GM12873 (cell line): ENCODE data around the gene UBL4B.

ENCODE experiments used
- TF ChIP-seq, protein P1 (sequence below): IDR thresholded peaks from 2 replicates; pipeline ENCODE4 v1.5.1; 2012; ENCODE audit warnings: low read depth, mild to moderate bottlenecking, moderate library complexity, low read length, control low read depth; ENCODE audit not compliant: insufficient read depth; ENCODE audit errors: missing control alignments

UBL4B gene

DNA sequence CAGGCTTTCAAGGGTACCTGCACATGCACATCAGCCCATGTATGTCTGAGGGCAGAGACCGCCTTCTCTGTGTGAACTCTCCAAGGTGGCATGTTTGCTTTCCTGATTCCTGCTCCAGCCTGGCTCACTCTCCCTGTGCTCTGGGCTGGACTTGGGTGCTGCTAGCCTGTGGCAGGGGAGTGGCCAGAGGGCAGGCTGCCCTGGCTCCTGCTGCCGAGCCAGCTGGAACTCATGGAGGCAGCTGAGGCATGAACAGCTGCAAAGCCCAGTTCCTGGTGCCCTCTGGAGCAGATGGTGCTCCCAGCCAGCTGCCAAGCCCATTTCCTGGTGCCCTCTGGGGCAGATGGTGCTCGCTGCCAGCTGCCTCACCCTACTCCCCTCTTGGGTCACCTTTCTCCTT, 7.6 kb downstream of the UBL4B start:
- TF ChIP-seq, protein P1, sequence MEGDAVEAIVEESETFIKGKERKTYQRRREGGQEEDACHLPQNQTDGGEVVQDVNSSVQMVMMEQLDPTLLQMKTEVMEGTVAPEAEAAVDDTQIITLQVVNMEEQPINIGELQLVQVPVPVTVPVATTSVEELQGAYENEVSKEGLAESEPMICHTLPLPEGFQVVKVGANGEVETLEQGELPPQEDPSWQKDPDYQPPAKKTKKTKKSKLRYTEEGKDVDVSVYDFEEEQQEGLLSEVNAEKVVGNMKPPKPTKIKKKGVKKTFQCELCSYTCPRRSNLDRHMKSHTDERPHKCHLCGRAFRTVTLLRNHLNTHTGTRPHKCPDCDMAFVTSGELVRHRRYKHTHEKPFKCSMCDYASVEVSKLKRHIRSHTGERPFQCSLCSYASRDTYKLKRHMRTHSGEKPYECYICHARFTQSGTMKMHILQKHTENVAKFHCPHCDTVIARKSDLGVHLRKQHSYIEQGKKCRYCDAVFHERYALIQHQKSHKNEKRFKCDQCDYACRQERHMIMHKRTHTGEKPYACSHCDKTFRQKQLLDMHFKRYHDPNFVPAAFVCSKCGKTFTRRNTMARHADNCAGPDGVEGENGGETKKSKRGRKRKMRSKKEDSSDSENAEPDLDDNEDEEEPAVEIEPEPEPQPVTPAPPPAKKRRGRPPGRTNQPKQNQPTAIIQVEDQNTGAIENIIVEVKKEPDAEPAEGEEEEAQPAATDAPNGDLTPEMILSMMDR = no peak

GRCh38 chr1:110120960-110121561, 8.8 kb downstream of the UBL4B start:
- TF ChIP-seq, protein P1 = no peak

DNA sequence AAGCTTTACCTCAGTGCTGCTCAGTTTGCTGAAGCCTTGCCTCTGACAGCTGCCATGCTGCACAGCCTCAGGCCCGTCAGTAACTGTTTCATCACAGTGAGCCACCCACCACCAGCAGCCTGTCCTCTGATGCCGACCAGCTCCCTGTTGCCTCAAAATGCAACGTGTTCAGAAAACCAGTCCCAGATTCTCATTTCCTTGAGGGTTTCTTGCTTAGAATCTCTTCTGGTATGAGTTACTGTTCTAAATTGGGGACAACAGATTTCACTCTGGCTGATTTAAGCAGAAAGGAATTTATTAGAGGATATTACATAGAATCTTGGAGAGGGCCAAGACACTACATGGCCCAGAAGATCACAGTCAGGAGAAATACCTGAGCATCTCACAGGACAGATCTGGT, 11.0 kb downstream of the UBL4B start:
- TF ChIP-seq, protein P1 = no peak

DNA sequence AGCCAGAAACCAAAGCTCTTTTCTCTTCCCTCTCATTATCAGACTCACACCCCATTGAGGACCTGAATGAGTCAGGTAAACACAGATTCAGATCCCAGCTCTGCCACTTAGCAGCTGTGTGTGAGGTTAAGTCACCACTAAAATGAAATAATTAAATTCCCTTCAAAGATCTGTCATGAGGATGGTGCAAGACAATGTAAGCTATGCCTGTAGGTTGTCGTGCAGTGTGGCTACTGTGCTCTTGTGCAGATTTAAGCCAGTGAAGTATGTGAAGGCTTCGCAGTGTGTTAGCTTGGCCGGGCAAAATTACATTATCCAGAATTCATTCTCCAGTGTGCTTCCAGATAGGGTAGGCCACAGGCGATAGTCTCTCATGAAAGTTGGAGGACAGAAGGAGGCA, 13.6 kb downstream of the UBL4B start:
- TF ChIP-seq, protein P1 = no peak

GRCh38 chr1:110130113-110130591, 17.9 kb downstream of the UBL4B start:
- TF ChIP-seq, protein P1 = peak; percentile 8

- TF ChIP-seq, protein P1 = no peak
Observed at GRCh38 chr1:110130989-110131388, 18.7 kb downstream of the UBL4B start.

DNA sequence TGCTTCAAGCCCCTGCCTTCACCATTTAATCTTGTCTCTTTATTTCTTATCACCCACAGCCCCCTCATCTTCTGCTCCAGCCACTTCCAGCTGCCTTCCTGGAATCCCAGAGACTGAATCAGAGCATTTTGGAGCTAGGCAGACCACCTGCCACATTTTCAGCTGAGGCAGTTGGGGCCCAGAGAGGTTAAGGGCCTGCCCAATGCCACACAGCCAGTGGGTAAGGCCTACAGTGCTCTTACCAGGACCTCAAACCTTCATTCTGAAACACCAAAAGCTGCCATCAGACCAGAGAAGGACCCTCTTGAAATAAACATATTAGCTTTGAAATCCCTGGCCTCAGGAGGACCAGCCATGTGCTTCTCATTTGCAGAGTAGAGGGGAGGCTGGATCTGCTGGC, 20.4 kb downstream of the UBL4B start:
- TF ChIP-seq, protein P1 = no peak

DNA sequence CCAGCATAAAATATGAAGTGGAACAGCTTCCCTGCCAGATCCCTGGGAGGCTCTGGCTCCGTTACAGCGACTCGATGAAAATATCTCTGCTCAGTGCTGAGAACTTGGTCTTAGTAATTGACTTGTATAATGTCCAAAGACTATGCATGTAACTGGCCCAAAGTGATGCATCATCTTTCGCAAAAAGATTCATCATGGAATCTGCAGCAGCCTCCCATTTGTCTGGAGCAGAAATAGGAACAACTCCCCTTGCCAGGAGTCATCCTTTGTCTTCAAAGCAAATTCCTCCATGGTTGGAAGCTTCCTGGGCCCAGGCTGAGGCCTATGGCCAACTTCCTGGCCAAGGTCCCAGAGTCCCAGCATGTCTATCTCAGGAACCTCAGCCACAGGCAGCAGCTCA, 21.2 kb downstream of the UBL4B start:
- TF ChIP-seq, protein P1 = no peak
